IMR-90 (cell line): Measurements from ENCODE around the gene PRR13. TPM values are rescaled to one million over a fixed set of nuclear protein-coding genes. Genes with fewer than 3 reads are reported as not detected.
"Not testable (repeated sequence)": the region's sequence is repeated elsewhere in the genome, so short reads cannot be mapped to it uniquely, and the experiment has no call there.

Experiments used
- ATAC-seq: fragments of 200-7000 bp; cut with Tn5 transposase; 2 replicates; pipeline ENCODE4 v1.9.1; 2020; ENCODE audit warnings: low read depth, mild to moderate bottlenecking, moderate library complexity
- BruUV-seq: library from RNA; stranded (reverse); fragments of 400-500 nt; replicated peaks from 2 replicates; lab custom pipeline; 2021; lab: Mats Ljungman, UMichigan
- CTCF ChIA-PET: fragments of 300-600 bp; formaldehyde crosslinking; extraction: SDS; loops from one replicate; lab custom pipeline; 2021; ENCODE audit warnings: antibody characterized with exemption; lab: Yijun Ruan, JAX
- POLR2A ChIA-PET: fragments of 300-600 bp; sonication (Branson Sonifier 250); formaldehyde crosslinking; loops from one replicate; lab custom pipeline; 2022; ENCODE audit warnings: antibody characterized with exemption; ENCODE audit not compliant: unreplicated experiment; lab: Charles Lee
- DNase-seq: peaks from one replicate; pipeline ENCODE4 v3.0.0; 2013
- H2AFZ ChIP-seq: replicated peaks from 2 replicates; pipeline ENCODE3; 2013; ENCODE audit warnings: low read length, mild to moderate bottlenecking; ENCODE audit not compliant: poor library complexity
- H2AK5ac ChIP-seq: 2 replicates; pipeline ENCODE4 v1.6.1; 2013; ENCODE audit warnings: low read depth, low read length, inconsistent platforms
- H2AK9ac ChIP-seq: replicated peaks from 2 replicates; pipeline ENCODE3; 2013; ENCODE audit warnings: mild to moderate bottlenecking, low read depth, low read length, moderate library complexity; ENCODE audit not compliant: poor library complexity
- H2BK120ac ChIP-seq: 2 replicates; pipeline ENCODE4 v1.6.1; 2013; ENCODE audit warnings: low read depth, low read length, inconsistent platforms
- H2BK15ac ChIP-seq: 3 replicates; pipeline ENCODE4 v1.6.1; 2013; ENCODE audit warnings: low read depth, low read length, inconsistent platforms
- H2BK20ac ChIP-seq: 2 replicates; pipeline ENCODE4 v1.6.1; 2013; ENCODE audit warnings: low read depth, mild to moderate bottlenecking, inconsistent platforms, low read length, moderate library complexity
- H2BK5ac ChIP-seq: 2 replicates; pipeline ENCODE4 v1.6.1; 2013; ENCODE audit warnings: mild to moderate bottlenecking, low read depth, low read length, inconsistent platforms; ENCODE audit not compliant: poor library complexity, severe bottlenecking
- H3K14ac ChIP-seq: replicated peaks from 2 replicates; pipeline ENCODE4 v1.6.1; 2013; ENCODE audit warnings: low read depth, low read length, inconsistent platforms
- H3K18ac ChIP-seq: 2 replicates; pipeline ENCODE4 v1.6.1; 2013; ENCODE audit warnings: low read depth, low read length, control low read depth
- H3K23ac ChIP-seq: 2 replicates; pipeline ENCODE4 v1.6.1; 2013; ENCODE audit warnings: low read depth, low read length, inconsistent platforms
- H3K27ac ChIP-seq: 2 replicates; pipeline ENCODE4 v1.5.1; 2013; ENCODE audit warnings: mild to moderate bottlenecking, control low read depth, low read length; ENCODE audit not compliant: insufficient read depth
- H3K27me3 ChIP-seq: 2 replicates; pipeline ENCODE4 v1.6.1; 2013; ENCODE audit warnings: low read length; ENCODE audit not compliant: control insufficient read depth, insufficient read depth
- H3K36me3 ChIP-seq: 2 replicates; pipeline ENCODE4 v1.6.1; 2013; ENCODE audit warnings: low read length, mixed read lengths; ENCODE audit not compliant: control insufficient read depth, insufficient read depth
- H3K4ac ChIP-seq: 2 replicates; pipeline ENCODE4 v1.6.1; 2013; ENCODE audit warnings: low read depth, low read length, inconsistent platforms
- H3K4me1 ChIP-seq: 2 replicates; pipeline ENCODE4 v1.6.1; 2013; ENCODE audit warnings: low read length, mixed read lengths; ENCODE audit not compliant: control insufficient read depth, insufficient read depth
- H3K4me2 ChIP-seq: 2 replicates; pipeline ENCODE4 v1.6.1; 2013; ENCODE audit warnings: low read depth, mild to moderate bottlenecking, control low read depth, low read length, moderate library complexity
- H3K4me3 ChIP-seq: 2 replicates; pipeline ENCODE4 v1.5.1; 2013; ENCODE audit warnings: low read depth, mild to moderate bottlenecking, control low read depth, low read length, moderate library complexity; ENCODE audit not compliant: insufficient read depth
- H3K56ac ChIP-seq: 2 replicates; pipeline ENCODE4 v1.6.1; 2013; ENCODE audit warnings: low read length, inconsistent platforms; ENCODE audit not compliant: insufficient read depth; ENCODE audit errors: extremely low read depth
- H3K79me1 ChIP-seq, 2 experiments: 2 replicates each; pipeline ENCODE4 v1.6.1; 2013; ENCODE audit warnings: low read length in 2 of 2, inconsistent platforms in 1 of 2, low read depth in 1 of 2
- H3K9ac ChIP-seq: 2 replicates; pipeline ENCODE4 v1.6.1; 2013; ENCODE audit warnings: low read depth, low read length, control low read depth
- H3K9me1 ChIP-seq: 2 replicates; pipeline ENCODE4 v1.6.1; 2013; ENCODE audit warnings: low read length, inconsistent platforms; ENCODE audit not compliant: insufficient read depth
- H3K9me3 ChIP-seq: 2 replicates; pipeline ENCODE4 v1.6.1; 2013; ENCODE audit warnings: low read length; ENCODE audit not compliant: control insufficient read depth, insufficient read depth
- H4K20me1 ChIP-seq: 2 replicates; pipeline ENCODE4 v1.6.1; 2013; ENCODE audit warnings: low read length, inconsistent platforms; ENCODE audit not compliant: insufficient read depth
- H4K5ac ChIP-seq: 2 replicates; pipeline ENCODE4 v1.6.1; 2013; ENCODE audit warnings: mild to moderate bottlenecking, low read depth, low read length, control low read depth
- H4K8ac ChIP-seq, 2 experiments: 2 replicates each; pipeline ENCODE4 v1.6.1; 2013; ENCODE audit warnings: low read depth in 2 of 2, low read length in 2 of 2, control low read depth in 1 of 2, inconsistent platforms in 1 of 2
- H4K91ac ChIP-seq: 2 replicates; pipeline ENCODE4 v1.6.1; 2013; ENCODE audit warnings: low read depth, low read length, inconsistent platforms; ENCODE audit not compliant: insufficient read depth
- CEBPB ChIP-seq: IDR thresholded peaks from 2 replicates; pipeline ENCODE4 v1.6.1; 2012; ENCODE audit warnings: low read depth, low read length, improper control_type of control experiment
- MXI1 ChIP-seq: IDR thresholded peaks from 2 replicates; pipeline ENCODE4 v1.6.1; 2012; ENCODE audit warnings: low read depth, mild to moderate bottlenecking, low read length, moderate library complexity, borderline replicate concordance
- SMC3 ChIP-seq: fragments of 150-350 bp; IDR thresholded peaks from 2 replicates; pipeline ENCODE4 v1.6.1; 2016; ENCODE audit warnings: low read depth, mild to moderate bottlenecking, antibody characterized with exemption, low read length, moderate library complexity
- WGBS, 2 experiments: methylation state at CpG; one replicate each; pipeline versions ENCODE4 v1.1.5 to v1.1.7; 2013; ENCODE audit warnings: missing lambda C conversion rate in 2 of 2; ENCODE audit not compliant: insufficient read length in 1 of 2; ENCODE audit errors: extremely low coverage in 2 of 2; 5-methylcytosine and 5-hydroxymethylcytosine counted together
- dilution Hi-C: fragments of 300-500 bp; cut with HindIII; formaldehyde crosslinking; loops from one replicate; pipeline ENCODE4 v1.14.3; 2018; ENCODE audit warnings: low sequenced_read_pairs; ENCODE audit not compliant: unreplicated experiment
- in situ Hi-C: fragments of 300-500 bp; cut with MboI; formaldehyde crosslinking; loops from 3 replicates; pipeline ENCODE4 v1.14.3; 2019; ENCODE audit warnings: low sequenced_read_pairs, inconsistent platforms, mixed read lengths
- intact Hi-C: fragments of 100-400 bp; cut with micrococcal nuclease; formaldehyde crosslinking; loops from 2 replicates; pipeline ENCODE4 v1.10.0; 2022
- polyA plus RNA-seq, 3 experiments: library from polyadenylated mRNA; depleted of rRNA; stranded (reverse); fragments of >200 nt; gene quantifications; 2 replicates each; pipeline ENCODE4 v1.2.3, GENCODE V29; 2012; ENCODE audit warnings: low replicate concordance in 1 of 3
- total RNA-seq: library from RNA; depleted of rRNA; stranded (reverse); fragments of >200 nt; gene quantifications from 2 replicates; pipeline ENCODE4 v1.2.3, GENCODE V29; 2012

The PRR13 gene
- total and polyA plus RNA-seq, 2 of the 4 experiments (the other 2 are of a cell fraction): 25.5 to 114 TPM

GRCh38 chr12:53441040-53441833, at the start of gene PRR13 (continued):
- no peak for TF ChIP-seq SMC3

GRCh38 chr12:53399896-53400295, 41.6 kb upstream of the PRR13 start:
- DNase-seq (no peak), ATAC-seq (no peak)
- Histone ChIP-seq H3K27me3 (no peaks in the 10 kb centered on the region), H3K4ac (no peak overlapping the region), H4K91ac (no peak overlapping the region), H3K9me3 (no peaks in the 10 kb centered on the region), H2AK5ac (no peak overlapping the region), H3K4me2 (no peak overlapping the region), H3K14ac (no peak overlapping the region), H4K20me1 (no peaks in the 10 kb centered on the region; the same call in 1 of the 2 replicates), H3K79me1 (peaks cover 19 to 65% of the 10 kb centered on the region in 2 experiments; a peak in 3 of 4 replicates), H3K27ac (no peak overlapping the region), H2AFZ (no peak overlapping the region), H3K36me3 (peaks cover 16% of the 10 kb centered on the region), H2BK15ac (no peak overlapping the region), H3K18ac (no peak overlapping the region), H3K23ac (no peak overlapping the region), H2BK120ac (no peak overlapping the region), H3K56ac (no peak overlapping the region), H3K4me3 (no peak overlapping the region), H4K8ac (no peak overlapping the region), H4K5ac (no peak overlapping the region), H2AK9ac (no peak overlapping the region), H3K9ac (no peak overlapping the region), H2BK5ac (no peak overlapping the region), H2BK20ac (no peak overlapping the region), H3K4me1 (peaks cover 6% of the 10 kb centered on the region), H3K9me1 (peaks cover 3% of the 10 kb centered on the region; the same call in 1 of the 2 replicates)
- no TSS peak for BruUV-seq
- intact Hi-C loops (no loop called here), dilution Hi-C loops (no loop called here), in situ Hi-C loops (no loop called here)
- WGBS, 2 experiments: 100% methylated on average over 1 of the region's 7 CpGs; no CpG with 5 or more reads in 1 of the 2 experiments
- CTCF ChIA-PET: no interaction called here
- TF ChIP-seq MXI1 (no peak), CEBPB (peak; percentile 37; the same call in 1 of the 2 replicates)
- POLR2A ChIA-PET: no interaction called here

GRCh38 chr12:53402351-53402750, 39.2 kb upstream of the PRR13 start:
- H2BK120ac ChIP-seq, H4K8ac ChIP-seq, H3K9me3 ChIP-seq, POLR2A ChIA-PET, CTCF ChIA-PET, H2AFZ ChIP-seq, H2BK15ac ChIP-seq, ATAC-seq, H4K91ac ChIP-seq, H3K9ac ChIP-seq, H3K4me1 ChIP-seq, H3K14ac ChIP-seq, H3K27ac ChIP-seq, H2BK5ac ChIP-seq, H3K4ac ChIP-seq, H2BK20ac ChIP-seq, intact Hi-C loops, in situ Hi-C loops, H3K23ac ChIP-seq, H4K5ac ChIP-seq, BruUV-seq, H4K20me1 ChIP-seq, H3K56ac ChIP-seq, H3K27me3 ChIP-seq, H3K18ac ChIP-seq, H3K4me2 ChIP-seq, dilution Hi-C loops, H2AK9ac ChIP-seq, H3K4me3 ChIP-seq, DNase-seq, H3K9me1 ChIP-seq, H2AK5ac ChIP-seq: not testable (repeated sequence)
- H3K36me3 ChIP-seq: peaks cover 24% of the 10 kb centered on the region
- WGBS, 2 experiments: 93% methylated on average over 8 of the region's 16 CpGs; no CpG with 5 or more reads in 1 of the 2 experiments
- H3K79me1 ChIP-seq: peaks cover 29 to 65% of the 10 kb centered on the region in 2 experiments
